ENCODE data around the gene PDIA2.

Gene PDIA2

GRCh38 chr16:280991-281659 is 1.8 kb upstream of the PDIA2 start:
- no peak for DNase-seq

- no peak for DNase-seq
Measured at GRCh38 chr16:281660-282255, 1.2 kb upstream of the PDIA2 start.

- DNase-seq, result no peak
Measured at GRCh38 chr16:282491-282890, 473 bp upstream of the PDIA2 start.

- no peak for DNase-seq
Measured at GRCh38 chr16:284204-285120, 1.5 kb downstream of the PDIA2 start.

GRCh38 chr16:285146-286055 is 2.4 kb downstream of the PDIA2 start:
- DNase-seq, result no peak

- DNase-seq, result no peak
Measured at GRCh38 chr16:286491-287297, 3.7 kb downstream of the PDIA2 start.

GRCh38 chr16:287298-287811 is 4.4 kb downstream of the PDIA2 start:
- no peak for DNase-seq

GRCh38 chr16:287981-288920 is 5.3 kb downstream of the PDIA2 start:
- DNase-seq, result no peak

- no peak for DNase-seq
Measured at GRCh38 chr16:289395-289997, 6.5 kb downstream of the PDIA2 start.

GRCh38 chr16:290015-290680 is 7.2 kb downstream of the PDIA2 start:
- no peak for DNase-seq

- DNase-seq, result no peak
Measured at GRCh38 chr16:290681-291405, 7.9 kb downstream of the PDIA2 start.

- DNase-seq, result no peak
Measured at GRCh38 chr16:291539-291938, 8.6 kb downstream of the PDIA2 start.

GRCh38 chr16:293043-293775 is 10.2 kb downstream of the PDIA2 start:
- DNase-seq, result no peak

- DNase-seq, result no peak
Measured at GRCh38 chr16:296276-296675, 13.3 kb downstream of the PDIA2 start.

- DNase-seq, result no peak
Measured at GRCh38 chr16:296806-297510, 14.0 kb downstream of the PDIA2 start.

- DNase-seq, result no peak
Measured at GRCh38 chr16:297832-298231, 14.9 kb downstream of the PDIA2 start.

- DNase-seq, result no peak
Measured at GRCh38 chr16:301235-301634, 18.3 kb downstream of the PDIA2 start.

Measured in CD4-positive, alpha-beta T cell treated with Interferon gamma for 1 hour (primary cell).